NCI-H2171 (cell line): Measurements from ENCODE around the gene ACVR2A.

Experiments
- DNase-seq: peaks from one replicate; lab custom pipeline; 2025; lab: John Stamatoyannopoulos, UW

The ACVR2A gene

GRCh38 chr2:147844697-147845410 lies at the start of gene ACVR2A:
Gene ACVR2A, plus strand, starts transcription at chr2:147845029. Its CDS starts 124 bp downstream, at chr2:147845153.
- DNase-seq: peak; percentile 49

- DNase-seq: no peak
Measured at GRCh38 chr2:147800316-147800715, 44.5 kb upstream of the ACVR2A start.

DNA sequence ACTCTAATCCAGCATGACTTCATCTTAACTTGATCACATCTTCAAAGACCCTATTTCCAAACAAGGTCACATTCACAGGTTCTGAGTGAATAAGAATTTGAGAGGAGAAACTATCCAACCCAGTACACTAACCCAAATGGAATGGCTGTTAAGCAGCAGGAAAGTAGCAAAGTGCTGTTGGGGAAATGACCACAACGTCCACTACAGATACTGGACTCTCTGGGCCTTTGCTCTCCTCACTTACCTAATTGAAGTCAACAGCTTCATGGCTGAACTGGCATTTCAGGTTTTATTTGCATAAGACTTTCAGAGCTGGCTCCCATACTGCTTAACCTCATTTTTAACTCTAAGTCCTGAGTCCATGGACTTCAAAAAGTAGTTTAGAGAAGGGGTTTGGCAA lies 38.0 kb upstream of the ACVR2A start:
- DNase-seq: no peak

DNA sequence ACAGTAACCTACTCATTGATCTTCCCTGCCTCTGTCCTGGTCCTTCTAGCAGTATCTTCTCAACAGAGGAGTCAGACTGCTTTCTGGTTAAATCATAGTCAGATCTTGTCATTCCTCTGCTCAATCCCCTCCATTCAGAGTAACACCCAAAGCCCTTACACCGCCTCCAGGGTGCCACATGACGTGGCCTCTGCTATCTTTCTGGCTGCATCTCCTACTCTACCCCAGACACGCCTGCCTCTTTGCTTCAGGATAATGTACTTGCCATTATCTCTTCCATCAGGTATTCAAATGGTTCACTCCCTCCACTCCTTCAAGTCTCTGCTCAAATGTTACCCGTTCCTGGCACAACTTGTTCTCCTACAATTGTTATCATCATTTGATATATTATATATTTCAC lies 36.3 kb upstream of the ACVR2A start:
- no peak for DNase-seq

- DNase-seq: no peak
Measured at GRCh38 chr2:147810883-147811765, 33.7 kb upstream of the ACVR2A start.

GRCh38 chr2:147818741-147819140 lies 26.1 kb upstream of the ACVR2A start:
- DNase-seq: no peak

- DNase-seq: no peak
Measured at GRCh38 chr2:147824620-147825019, 20.2 kb upstream of the ACVR2A start.

GRCh38 chr2:147826278-147827087 lies 18.3 kb upstream of the ACVR2A start:
- DNase-seq: no peak

DNA sequence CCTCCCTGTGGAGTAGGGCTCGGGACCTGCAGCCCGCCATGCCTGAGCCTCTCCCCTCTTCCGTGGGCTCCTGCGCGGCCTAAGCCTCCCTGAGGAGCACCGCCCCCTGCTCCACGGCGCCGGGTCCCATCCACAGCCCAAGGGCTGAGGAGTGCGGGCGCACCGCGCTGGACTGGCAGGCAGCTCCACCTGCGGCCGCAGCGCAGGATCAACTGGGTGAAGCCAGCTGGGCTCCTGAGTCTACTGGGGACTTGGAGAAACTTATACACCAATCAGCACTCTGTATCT lies 17.8 kb upstream of the ACVR2A start:
- no peak for DNase-seq

DNA sequence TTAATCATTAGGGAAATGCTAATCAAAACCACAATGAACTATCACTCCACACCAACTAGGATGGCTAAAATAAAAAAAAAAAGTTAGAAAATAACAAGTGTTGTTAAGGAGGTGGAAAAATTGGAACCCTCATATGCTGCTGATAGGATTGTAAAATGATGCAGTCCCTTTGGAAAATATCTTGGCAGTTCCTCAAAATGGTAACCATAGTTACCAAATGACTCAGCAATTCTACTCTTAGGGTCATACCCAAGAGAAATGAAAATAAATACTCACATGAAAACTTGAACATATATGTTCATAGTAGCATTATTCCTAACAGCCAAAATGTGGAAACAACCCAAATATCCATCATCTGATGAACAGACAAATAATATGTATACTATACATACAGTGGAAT lies 15.7 kb upstream of the ACVR2A start:
- DNase-seq: peak; percentile 53

- DNase-seq: no peak
Measured at GRCh38 chr2:147836099-147836498, 8.7 kb upstream of the ACVR2A start.

- DNase-seq: peak; percentile 36
Measured at GRCh38 chr2:147843391-147843863, 1.4 kb upstream of the ACVR2A start.

DNA sequence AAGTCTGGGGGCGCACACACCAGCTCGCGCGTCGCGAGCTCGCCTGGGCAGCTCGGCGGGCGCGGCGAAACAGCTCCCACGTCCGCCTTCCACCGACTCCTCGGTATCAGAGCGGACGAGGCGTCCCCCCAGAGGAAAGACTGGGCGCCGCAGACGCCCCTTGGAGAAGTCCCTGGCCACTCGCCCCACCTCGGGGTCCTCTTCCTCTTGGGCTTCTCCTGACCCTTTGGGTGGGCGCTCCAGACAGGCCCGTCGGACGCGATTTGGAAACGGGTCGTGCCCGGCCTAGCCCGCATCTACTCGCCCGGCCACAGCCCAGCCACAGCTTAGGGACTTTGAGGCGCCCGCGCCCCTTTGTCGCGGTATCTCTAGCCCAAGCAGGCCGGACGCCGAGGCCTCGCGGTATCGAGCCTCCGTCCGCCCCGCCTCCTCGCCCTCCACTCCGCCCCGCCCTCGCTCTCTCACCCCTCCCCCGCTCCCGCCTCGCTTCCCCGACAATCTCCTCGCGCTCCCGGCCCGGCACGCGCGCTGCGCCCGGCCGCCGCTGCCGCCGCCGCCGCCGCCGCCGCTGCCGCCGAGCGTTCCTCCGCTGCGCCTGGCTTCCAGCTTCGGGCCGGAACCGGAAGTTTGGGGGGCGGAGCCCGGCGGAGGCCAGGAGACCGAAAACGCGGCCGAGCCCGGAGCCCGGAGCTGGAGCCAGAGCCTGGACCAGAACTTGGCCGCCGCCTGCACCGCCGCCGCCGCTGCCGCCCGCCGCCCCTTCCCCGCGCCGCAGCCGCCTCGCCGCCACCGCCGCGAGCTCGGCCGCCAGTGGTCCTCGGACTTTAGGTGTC lies 749 bp upstream of the ACVR2A start:
- DNase-seq: peak; percentile 98

DNA sequence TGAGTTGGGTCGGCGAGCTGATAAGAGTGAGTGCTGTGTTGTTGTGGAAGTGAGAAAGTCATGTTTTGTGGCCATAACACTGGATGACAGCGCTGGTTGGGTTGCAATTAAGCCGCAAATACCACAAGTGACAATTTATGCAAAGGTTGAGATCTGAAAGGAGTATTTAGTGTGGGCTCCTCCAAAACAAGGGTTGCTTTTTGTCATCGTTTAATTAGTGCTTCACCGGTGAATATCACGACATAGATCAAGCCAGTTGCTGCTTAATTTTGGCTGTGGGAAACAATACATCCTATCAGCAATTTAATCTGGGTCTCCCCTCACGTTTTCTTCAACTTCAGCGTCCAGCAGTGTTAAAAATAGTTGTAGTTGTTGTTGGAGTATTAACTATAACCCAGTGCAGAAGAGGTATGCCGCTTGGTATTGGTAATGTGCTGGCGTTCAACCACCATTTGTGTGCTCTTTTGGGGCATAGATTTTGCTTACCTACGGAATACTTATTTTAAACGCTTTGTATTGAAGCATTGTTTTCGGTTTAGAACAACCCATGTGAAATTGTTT lies 662 bp downstream of the ACVR2A start:
- no peak for DNase-seq

GRCh38 chr2:147846412-147847081 lies 1.7 kb downstream of the ACVR2A start:
- DNase-seq: no peak

DNA sequence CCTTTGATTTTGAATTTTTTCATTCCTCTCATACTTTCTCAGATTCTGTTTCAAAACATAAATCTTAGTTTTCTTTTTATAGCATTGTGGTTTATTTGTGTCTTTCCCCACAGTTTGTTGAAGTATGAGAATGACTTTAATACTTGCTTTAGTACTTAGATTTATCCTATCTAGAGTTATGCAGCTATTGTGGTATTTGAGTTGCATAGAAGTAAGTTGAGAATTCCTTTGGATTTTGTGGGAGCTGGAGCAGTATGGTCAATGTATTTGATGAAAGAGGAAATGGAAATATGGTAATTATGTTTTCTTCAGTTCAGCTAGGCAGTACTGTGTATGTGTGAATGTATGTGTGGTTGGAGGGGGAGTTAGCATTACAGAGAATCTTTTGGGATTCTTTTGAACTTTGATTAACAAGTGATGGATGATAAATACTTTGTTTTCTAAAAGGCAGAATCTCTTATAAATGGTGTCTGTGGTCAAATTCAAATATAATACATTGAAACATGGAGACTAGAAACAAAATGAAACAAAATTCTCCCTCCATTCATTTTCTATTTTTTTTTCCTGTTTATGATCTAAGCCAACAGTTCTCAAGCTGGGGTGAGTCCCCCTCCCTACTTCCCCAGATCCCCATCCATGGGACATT lies 3.0 kb downstream of the ACVR2A start:
- DNase-seq: no peak

DNA sequence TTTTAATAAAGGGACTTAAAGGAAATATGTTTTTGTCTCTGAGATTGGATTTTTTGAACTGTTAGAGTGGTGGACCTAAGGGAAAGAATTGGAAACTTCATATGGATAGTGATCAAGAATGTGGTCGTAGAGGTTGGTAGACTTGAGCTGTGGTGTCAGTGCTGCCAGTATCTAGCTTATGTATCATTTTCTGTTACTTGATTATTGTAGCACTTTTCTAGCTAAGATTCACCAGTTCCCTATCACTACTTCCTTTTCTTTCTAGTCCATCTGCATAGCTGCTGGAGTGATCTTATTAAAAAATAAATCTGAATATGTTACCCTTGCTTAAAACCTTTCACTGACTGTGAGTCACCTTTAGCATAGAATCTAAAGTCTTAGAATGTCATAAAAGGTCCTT lies 6.0 kb downstream of the ACVR2A start:
- DNase-seq: no peak

- DNase-seq: no peak
Measured at GRCh38 chr2:147851244-147851930, 6.6 kb downstream of the ACVR2A start.

DNA sequence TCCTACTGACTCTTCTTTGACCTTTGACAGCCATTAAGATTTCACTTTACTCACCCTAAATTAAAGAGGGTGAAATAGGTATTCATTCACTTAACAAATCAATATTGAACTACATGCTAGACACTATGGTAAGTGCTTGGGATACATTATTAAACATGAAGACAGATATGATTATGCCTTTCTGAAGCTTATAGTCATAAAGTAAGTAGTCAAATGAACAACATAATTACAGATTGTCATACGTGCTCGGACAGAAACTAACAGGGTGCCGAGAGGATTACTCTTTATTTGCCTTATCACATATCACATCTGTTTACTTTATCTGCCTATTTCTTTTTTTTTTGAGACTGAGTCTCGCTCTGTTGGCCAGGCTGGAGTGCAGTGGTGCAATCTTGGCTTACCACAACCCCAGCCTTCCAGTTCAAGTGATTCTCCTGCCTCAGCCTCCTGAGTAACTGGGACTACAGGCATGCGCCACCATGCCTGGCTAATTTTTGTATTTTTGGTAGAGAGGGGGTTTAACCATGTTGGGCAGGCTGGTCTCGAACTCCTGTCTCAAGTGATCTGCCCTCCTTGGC lies 9.8 kb downstream of the ACVR2A start:
- no peak for DNase-seq
